Purkinje cell (primary cell): ENCODE measurements around the gene GPRIN3. TPM values are rescaled to one million over a fixed set of nuclear protein-coding genes. Genes with fewer than 3 reads are reported as not detected.

Experiments
- polyA plus RNA-seq: library from polyadenylated mRNA; unstranded; fragments of >200 nt; fragmentation: Nextera tagmentation; gene quantifications from 2 replicates; pipeline ENCODE4 v1.2.1, GENCODE V29; 2014

GPRIN3 gene
- 0.83 and 0.92 TPM in 2 replicates for polyA plus RNA-seq

DNA sequence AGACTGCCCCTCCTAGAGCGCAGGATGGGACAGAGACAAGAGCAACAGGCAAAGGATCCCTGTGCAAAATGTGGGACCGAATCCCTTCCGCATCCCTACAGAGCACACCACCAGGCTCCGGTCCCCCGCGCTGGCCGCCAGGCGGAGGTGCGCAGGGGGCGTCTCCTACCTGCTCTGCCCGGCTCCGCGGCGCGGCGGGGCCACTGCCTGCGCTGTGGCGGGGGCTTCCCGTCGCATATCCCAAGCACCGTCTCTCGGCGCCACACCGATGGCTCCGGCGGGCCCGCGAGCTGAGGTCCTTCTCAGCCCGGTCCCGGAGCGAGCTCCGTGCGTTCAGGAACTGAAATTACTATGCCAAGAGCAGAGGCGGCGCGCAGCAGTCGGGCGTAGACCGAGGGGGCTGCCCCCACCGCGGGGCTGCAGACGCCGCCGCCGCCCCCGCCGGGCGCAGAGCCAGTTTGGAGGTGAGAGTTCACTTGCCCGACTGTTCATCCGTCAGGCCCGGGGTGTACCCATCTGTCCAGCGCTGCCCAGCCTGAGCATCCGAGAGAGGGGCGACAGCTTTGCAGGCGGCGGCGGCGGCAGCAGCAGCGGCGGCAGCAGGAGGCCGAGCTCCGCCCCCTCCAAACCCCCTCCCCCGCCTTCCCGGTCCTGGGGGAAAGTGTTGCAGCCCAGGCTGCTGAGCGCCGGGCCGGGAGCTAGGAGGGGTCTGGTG is at the start of gene GPRIN3:
TSS of gene GPRIN3 (minus strand) at position 355 of the 715 bp plus-strand sequence. CDS start 57,690 bp downstream, outside the sequence.

Other genes with a start within 250 kb of the GPRIN3 start
- gene TIGD2, start 196.3 kb downstream of the GPRIN3 start, polyA plus RNA-seq, result 10.6 and 13.6 TPM in 2 replicates